Body of pancreas (tissue), 4 donors: ENCODE measurements around the gene ATXN7L1.

ENCODE experiments used
- POLR2A ChIP-seq, 3 donors: fragments of 450-650 bp; IDR thresholded peaks; one replicate each; pipeline ENCODE4 v1.6.1; 2016; ENCODE audit warnings: antibody characterized with exemption in 3 of 3, mild to moderate bottlenecking in 2 of 3
- TF ChIP-seq, protein P1 (sequence below), 7 experiments: fragments of 450-650 bp in 4 of 7; fragments of 200-600 bp in 3 of 7; sonication (generic) in 3 of 7; IDR thresholded peaks; one replicate each; pipeline ENCODE4 v1.5.1; 2016 to 2019; ENCODE audit warnings: antibody characterized with exemption in 7 of 7

DNA sequence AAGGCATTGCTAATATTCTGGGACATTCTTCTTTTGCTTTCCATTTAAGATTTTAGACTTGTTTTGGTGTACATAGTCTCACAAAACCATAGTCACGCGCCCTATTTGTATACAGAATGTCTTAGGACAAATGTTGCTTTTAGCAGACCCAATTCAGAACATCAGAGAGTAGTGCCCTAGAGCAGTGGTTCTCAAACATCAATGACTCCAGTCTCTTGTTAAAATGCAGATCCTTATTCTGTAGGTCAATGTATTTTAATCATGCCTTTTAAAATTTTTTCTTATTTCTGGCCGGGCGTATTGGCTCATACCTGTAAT lies 167.7 kb downstream of the ATXN7L1 start:
- TF ChIP-seq, protein P1, sequence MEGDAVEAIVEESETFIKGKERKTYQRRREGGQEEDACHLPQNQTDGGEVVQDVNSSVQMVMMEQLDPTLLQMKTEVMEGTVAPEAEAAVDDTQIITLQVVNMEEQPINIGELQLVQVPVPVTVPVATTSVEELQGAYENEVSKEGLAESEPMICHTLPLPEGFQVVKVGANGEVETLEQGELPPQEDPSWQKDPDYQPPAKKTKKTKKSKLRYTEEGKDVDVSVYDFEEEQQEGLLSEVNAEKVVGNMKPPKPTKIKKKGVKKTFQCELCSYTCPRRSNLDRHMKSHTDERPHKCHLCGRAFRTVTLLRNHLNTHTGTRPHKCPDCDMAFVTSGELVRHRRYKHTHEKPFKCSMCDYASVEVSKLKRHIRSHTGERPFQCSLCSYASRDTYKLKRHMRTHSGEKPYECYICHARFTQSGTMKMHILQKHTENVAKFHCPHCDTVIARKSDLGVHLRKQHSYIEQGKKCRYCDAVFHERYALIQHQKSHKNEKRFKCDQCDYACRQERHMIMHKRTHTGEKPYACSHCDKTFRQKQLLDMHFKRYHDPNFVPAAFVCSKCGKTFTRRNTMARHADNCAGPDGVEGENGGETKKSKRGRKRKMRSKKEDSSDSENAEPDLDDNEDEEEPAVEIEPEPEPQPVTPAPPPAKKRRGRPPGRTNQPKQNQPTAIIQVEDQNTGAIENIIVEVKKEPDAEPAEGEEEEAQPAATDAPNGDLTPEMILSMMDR (IDR thresholded peaks at IDR 0.05) = no peak
- no peak for TF ChIP-seq POLR2A (IDR thresholded peaks at IDR 0.05)
